HepG2 (cell line): ENCODE measurements around the gene RSAD1. TPM values are rescaled to one million over a fixed set of nuclear protein-coding genes. Genes with fewer than 3 reads are reported as not detected.

Experiments used
- CC2D1A ChIP-seq: sonication (generic); formaldehyde crosslinking; IDR thresholded peaks from 2 replicates; pipeline ENCODE4 v1.8.1; 2023; ENCODE audit warnings: mild to moderate bottlenecking, missing genetic modification reagents
- CTCF ChIP-seq: sonication (generic); formaldehyde crosslinking; IDR thresholded peaks from 2 replicates; pipeline ENCODE4 v1.5.0; 2020; ENCODE audit warnings: mild to moderate bottlenecking, missing genetic modification reagents, moderate library complexity
- NCOR1 ChIP-seq: fragments of 200-600 bp; sonication (generic); IDR thresholded peaks from 2 replicates; pipeline ENCODE4 v1.7.0; 2017; ENCODE audit warnings: antibody characterized with exemption, low read length, borderline replicate concordance
- SMAD1 ChIP-seq: sonication (generic); formaldehyde crosslinking; IDR thresholded peaks from 2 replicates; pipeline ENCODE4 v1.4.0; 2020; ENCODE audit warnings: missing genetic modification reagents, low read depth, mild to moderate bottlenecking, borderline replicate concordance
- TSC22D2 ChIP-seq: sonication (generic); formaldehyde crosslinking; IDR thresholded peaks from 2 replicates; pipeline ENCODE4 v1.5.1; 2020; ENCODE audit warnings: missing genetic modification reagents, mild to moderate bottlenecking, borderline replicate concordance
- ZFP82 ChIP-seq: sonication (generic); formaldehyde crosslinking; IDR thresholded peaks from 2 replicates; pipeline ENCODE4 v1.5.1; 2020; ENCODE audit warnings: mild to moderate bottlenecking, missing genetic modification reagents, borderline replicate concordance
- ZNF569 ChIP-seq: sonication (generic); formaldehyde crosslinking; IDR thresholded peaks from 2 replicates; pipeline ENCODE4 v1.5.0; 2020; ENCODE audit warnings: mild to moderate bottlenecking, missing genetic modification reagents, moderate library complexity, borderline replicate concordance
- ZNF629 ChIP-seq: sonication (generic); formaldehyde crosslinking; conservative IDR thresholded peaks from 2 replicates; pipeline ENCODE4 v1.5.0; 2020; ENCODE audit warnings: missing genetic modification reagents
- ZNF724P ChIP-seq: sonication (generic); formaldehyde crosslinking; IDR thresholded peaks from 2 replicates; pipeline ENCODE4 v1.8.0; 2022; ENCODE audit warnings: missing genetic modification reagents, borderline replicate concordance
- ZNF749 ChIP-seq: sonication (generic); formaldehyde crosslinking; IDR thresholded peaks from 2 replicates; pipeline ENCODE4 v1.8.0; 2022; ENCODE audit warnings: mild to moderate bottlenecking, missing genetic modification reagents, moderate library complexity, borderline replicate concordance
- polyA plus RNA-seq, 8 experiments: library from polyadenylated mRNA; depleted of rRNA in 3 of 8; stranded (reverse) in 7 of 8; unstranded in 1 of 8; fragments of >200 nt; fragmentation: Illumina TruSeq in 4 of 8; extraction: Trizol in 4 of 8; gene quantifications; 2 replicates each; pipeline versions ENCODE4 v1.2.1 to v1.2.3, GENCODE V29; 2011 to 2016; ENCODE audit warnings: low read depth in 4 of 8, missing spikeins in 1 of 8, mixed read lengths in 1 of 8; ENCODE audit not compliant: insufficient read depth in 1 of 8
- total RNA-seq, 5 experiments: library from RNA; depleted of rRNA; stranded (reverse); fragments of >200 nt; fragmentation: Illumina TruSeq; extraction: Trizol; gene quantifications; 2 replicates each; pipeline ENCODE4 v1.2.3, GENCODE V29; 2016; ENCODE audit warnings: low read depth in 1 of 5
- TF ChIP-seq, protein P1 (sequence below): IDR thresholded peaks from 2 replicates; pipeline ENCODE4 v1.6.1; 2016; ENCODE audit warnings: low read depth, borderline replicate concordance
- TF ChIP-seq, protein P2 (sequence below): IDR thresholded peaks from 2 replicates; pipeline ENCODE4 v1.6.1; 2016
- TF ChIP-seq, protein P3 (sequence below): IDR thresholded peaks from 2 replicates; pipeline ENCODE4 v1.6.1; 2018; ENCODE audit warnings: missing genetic modification reagents, mild to moderate bottlenecking, missing compliant biosample characterization
- TF ChIP-seq, protein P4 (sequence below): sonication (generic); formaldehyde crosslinking; IDR thresholded peaks from 2 replicates; pipeline ENCODE4 v1.5.1; 2020; ENCODE audit warnings: missing genetic modification reagents, mild to moderate bottlenecking, borderline replicate concordance
- TF ChIP-seq, protein P5 (sequence below): sonication (generic); formaldehyde crosslinking; IDR thresholded peaks from 2 replicates; pipeline ENCODE4 v1.4.0; 2020; ENCODE audit warnings: mild to moderate bottlenecking, missing genetic modification reagents, borderline replicate concordance

Gene RSAD1
- total and polyA plus RNA-seq, 2 of the 13 experiments (the other 11 are each of a cell fraction or from before 2014, with no cell fraction given): 22.7 to 27.7 TPM

DNA sequence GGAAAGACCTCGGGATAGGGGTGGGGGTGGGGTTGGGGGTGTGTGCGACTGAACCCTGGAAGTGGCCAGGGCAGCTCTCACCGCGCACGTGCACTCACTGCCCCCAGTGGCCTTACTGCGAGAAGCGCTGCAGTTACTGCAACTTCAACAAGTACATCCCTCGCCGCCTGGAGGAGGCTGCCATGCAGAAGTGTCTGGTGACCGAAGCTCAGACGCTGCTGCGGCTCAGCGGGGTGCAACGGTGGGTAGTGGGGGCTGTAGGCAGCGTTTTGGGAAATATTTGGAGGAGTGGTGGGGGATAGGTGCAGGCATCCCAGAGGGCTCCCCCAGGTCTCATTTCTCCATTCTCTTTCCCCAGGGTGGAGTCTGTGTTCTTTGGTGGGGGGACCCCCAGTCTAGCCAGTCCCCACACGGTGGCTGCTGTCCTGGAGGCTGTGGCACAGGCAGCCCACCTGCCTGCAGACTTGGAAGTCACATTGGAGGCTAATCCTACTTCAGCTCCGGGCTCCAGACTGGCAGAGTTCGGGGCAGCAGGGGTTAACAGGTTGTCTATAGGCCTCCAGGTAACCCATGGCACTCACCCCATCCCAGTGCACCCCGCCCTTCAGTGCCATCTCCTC lies 972 bp downstream of the RSAD1 start (continued):
- TF ChIP-seq, protein P1, sequence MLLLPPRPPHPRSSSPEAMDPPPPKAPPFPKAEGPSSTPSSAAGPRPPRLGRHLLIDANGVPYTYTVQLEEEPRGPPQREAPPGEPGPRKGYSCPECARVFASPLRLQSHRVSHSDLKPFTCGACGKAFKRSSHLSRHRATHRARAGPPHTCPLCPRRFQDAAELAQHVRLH: 0 out of 2 replicates have a peak, but pooled peaks have one; percentile 56
- TF ChIP-seq, protein P2, sequence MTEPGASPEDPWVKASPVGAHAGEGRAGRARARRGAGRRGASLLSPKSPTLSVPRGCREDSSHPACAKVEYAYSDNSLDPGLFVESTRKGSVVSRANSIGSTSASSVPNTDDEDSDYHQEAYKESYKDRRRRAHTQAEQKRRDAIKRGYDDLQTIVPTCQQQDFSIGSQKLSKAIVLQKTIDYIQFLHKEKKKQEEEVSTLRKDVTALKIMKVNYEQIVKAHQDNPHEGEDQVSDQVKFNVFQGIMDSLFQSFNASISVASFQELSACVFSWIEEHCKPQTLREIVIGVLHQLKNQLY (CRISPR knock-in tag): peak; percentile 77; the same call in 1 of the 2 replicates
- no peak for TF ChIP-seq ZNF724P (CRISPR knock-in tag)
- no peak for TF ChIP-seq NCOR1
- TF ChIP-seq ZNF569 (CRISPR knock-in tag): no peak
- no peak for TF ChIP-seq ZNF629 (CRISPR knock-in tag)
- no peak for TF ChIP-seq ZFP82 (CRISPR knock-in tag)
- TF ChIP-seq SMAD1 (CRISPR knock-in tag): no peak
- no peak for TF ChIP-seq ZNF749
- TF ChIP-seq TSC22D2 (CRISPR knock-in tag): no peak
- no peak for TF ChIP-seq CC2D1A
- TF ChIP-seq, protein P3, sequence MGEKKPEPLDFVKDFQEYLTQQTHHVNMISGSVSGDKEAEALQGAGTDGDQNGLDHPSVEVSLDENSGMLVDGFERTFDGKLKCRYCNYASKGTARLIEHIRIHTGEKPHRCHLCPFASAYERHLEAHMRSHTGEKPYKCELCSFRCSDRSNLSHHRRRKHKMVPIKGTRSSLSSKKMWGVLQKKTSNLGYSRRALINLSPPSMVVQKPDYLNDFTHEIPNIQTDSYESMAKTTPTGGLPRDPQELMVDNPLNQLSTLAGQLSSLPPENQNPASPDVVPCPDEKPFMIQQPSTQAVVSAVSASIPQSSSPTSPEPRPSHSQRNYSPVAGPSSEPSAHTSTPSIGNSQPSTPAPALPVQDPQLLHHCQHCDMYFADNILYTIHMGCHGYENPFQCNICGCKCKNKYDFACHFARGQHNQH: no peak
- peak; percentile 84 for TF ChIP-seq CTCF (CRISPR knock-in tag)
- TF ChIP-seq, protein P4, sequence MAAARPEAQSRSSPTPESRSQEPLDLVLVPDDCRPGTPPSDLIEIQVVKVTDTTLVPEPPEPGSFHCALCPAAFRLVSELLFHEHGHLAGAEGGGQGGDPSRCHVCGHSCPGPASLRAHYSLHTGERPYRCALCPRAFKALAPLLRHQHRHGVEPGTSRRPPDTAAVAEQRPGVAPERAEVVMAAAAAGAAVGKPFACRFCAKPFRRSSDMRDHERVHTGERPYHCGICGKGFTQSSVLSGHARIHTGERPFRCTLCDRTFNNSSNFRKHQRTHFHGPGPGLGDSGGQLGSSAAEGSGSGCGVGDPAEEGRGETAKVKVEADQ: no peak
- TF ChIP-seq, protein P5, sequence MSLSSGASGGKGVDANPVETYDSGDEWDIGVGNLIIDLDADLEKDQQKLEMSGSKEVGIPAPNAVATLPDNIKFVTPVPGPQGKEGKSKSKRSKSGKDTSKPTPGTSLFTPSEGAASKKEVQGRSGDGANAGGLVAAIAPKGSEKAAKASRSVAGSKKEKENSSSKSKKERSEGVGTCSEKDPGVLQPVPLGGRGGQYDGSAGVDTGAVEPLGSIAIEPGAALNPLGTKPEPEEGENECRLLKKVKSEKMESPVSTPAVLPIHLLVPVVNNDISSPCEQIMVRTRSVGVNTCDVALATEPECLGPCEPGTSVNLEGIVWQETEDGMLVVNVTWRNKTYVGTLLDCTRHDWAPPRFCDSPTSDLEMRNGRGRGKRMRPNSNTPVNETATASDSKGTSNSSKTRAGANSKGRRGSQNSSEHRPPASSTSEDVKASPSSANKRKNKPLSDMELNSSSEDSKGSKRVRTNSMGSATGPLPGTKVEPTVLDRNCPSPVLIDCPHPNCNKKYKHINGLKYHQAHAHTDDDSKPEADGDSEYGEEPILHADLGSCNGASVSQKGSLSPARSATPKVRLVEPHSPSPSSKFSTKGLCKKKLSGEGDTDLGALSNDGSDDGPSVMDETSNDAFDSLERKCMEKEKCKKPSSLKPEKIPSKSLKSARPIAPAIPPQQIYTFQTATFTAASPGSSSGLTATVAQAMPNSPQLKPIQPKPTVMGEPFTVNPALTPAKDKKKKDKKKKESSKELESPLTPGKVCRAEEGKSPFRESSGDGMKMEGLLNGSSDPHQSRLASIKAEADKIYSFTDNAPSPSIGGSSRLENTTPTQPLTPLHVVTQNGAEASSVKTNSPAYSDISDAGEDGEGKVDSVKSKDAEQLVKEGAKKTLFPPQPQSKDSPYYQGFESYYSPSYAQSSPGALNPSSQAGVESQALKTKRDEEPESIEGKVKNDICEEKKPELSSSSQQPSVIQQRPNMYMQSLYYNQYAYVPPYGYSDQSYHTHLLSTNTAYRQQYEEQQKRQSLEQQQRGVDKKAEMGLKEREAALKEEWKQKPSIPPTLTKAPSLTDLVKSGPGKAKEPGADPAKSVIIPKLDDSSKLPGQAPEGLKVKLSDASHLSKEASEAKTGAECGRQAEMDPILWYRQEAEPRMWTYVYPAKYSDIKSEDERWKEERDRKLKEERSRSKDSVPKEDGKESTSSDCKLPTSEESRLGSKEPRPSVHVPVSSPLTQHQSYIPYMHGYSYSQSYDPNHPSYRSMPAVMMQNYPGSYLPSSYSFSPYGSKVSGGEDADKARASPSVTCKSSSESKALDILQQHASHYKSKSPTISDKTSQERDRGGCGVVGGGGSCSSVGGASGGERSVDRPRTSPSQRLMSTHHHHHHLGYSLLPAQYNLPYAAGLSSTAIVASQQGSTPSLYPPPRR (CRISPR knock-in tag): no peak
